Trophoblast cell (in vitro differentiated cells and primary cell): ENCODE measurements around the gene IRS2.

Experiments used
- DNase-seq, 2 donors: peaks; one replicate each; pipeline ENCODE4 v3.0.0-alpha.2; 2016
- H2AFZ ChIP-seq: 2 replicates; pipeline ENCODE4 v1.6.1; 2013; ENCODE audit warnings: low read length, moderate library complexity, mild to moderate bottlenecking; ENCODE audit not compliant: insufficient read depth, poor library complexity
- H2AK5ac ChIP-seq: 2 replicates; pipeline ENCODE4 v1.6.1; 2013; ENCODE audit warnings: mild to moderate bottlenecking, low read length
- H2BK120ac ChIP-seq: 2 replicates; pipeline ENCODE4 v1.6.1; 2013; ENCODE audit warnings: low read length, mild to moderate bottlenecking, moderate library complexity; ENCODE audit not compliant: insufficient read depth, poor library complexity
- H2BK12ac ChIP-seq: 2 replicates; pipeline ENCODE4 v1.6.1; 2013; ENCODE audit warnings: mild to moderate bottlenecking, low read length, moderate library complexity
- H2BK5ac ChIP-seq: 2 replicates; pipeline ENCODE4 v1.6.1; 2013; ENCODE audit warnings: low read length, low read depth, moderate library complexity, mild to moderate bottlenecking; ENCODE audit not compliant: poor library complexity
- H3K14ac ChIP-seq: 2 replicates; pipeline ENCODE4 v1.6.1; 2013; ENCODE audit warnings: mild to moderate bottlenecking, low read length
- H3K18ac ChIP-seq: 2 replicates; pipeline ENCODE4 v1.6.1; 2013; ENCODE audit warnings: mild to moderate bottlenecking, low read length
- H3K23ac ChIP-seq: 2 replicates; pipeline ENCODE4 v1.6.1; 2013; ENCODE audit warnings: low read length
- H3K27ac ChIP-seq: 2 replicates; pipeline ENCODE4 v1.5.1; 2013; ENCODE audit warnings: low read depth, mild to moderate bottlenecking, inconsistent platforms, low read length, moderate library complexity
- H3K27me3 ChIP-seq: 2 replicates; pipeline ENCODE4 v1.6.1; 2013; ENCODE audit warnings: inconsistent platforms, mild to moderate bottlenecking, low read length, moderate library complexity; ENCODE audit not compliant: insufficient read depth
- H3K36me3 ChIP-seq, 2 experiments: 1 replicate in 1 of 2; 2 replicates in 1 of 2; pipeline ENCODE4 v1.6.1; 2013; ENCODE audit warnings: low read length in 2 of 2, mild to moderate bottlenecking in 2 of 2, moderate library complexity in 1 of 2; ENCODE audit not compliant: insufficient read depth in 2 of 2, control insufficient read depth in 1 of 2
- H3K4ac ChIP-seq: 2 replicates; pipeline ENCODE4 v1.6.1; 2013; ENCODE audit warnings: low read depth, mild to moderate bottlenecking, low read length, moderate library complexity
- H3K4me1 ChIP-seq, 2 experiments: 1 replicate in 1 of 2; 2 replicates in 1 of 2; pipeline ENCODE4 v1.6.1; 2013; ENCODE audit warnings: low read length in 2 of 2, mild to moderate bottlenecking in 2 of 2, moderate library complexity in 1 of 2; ENCODE audit not compliant: insufficient read depth in 2 of 2, control insufficient read depth in 1 of 2
- H3K4me2 ChIP-seq: 2 replicates; pipeline ENCODE4 v1.6.1; 2013; ENCODE audit warnings: inconsistent platforms, mild to moderate bottlenecking, low read length, moderate library complexity
- H3K4me3 ChIP-seq: 2 replicates; pipeline ENCODE4 v1.5.1; 2013; ENCODE audit warnings: mild to moderate bottlenecking, low read depth, low read length, inconsistent platforms
- H3K79me1 ChIP-seq: one replicate; pipeline ENCODE4 v1.6.1; 2013; ENCODE audit warnings: low read length
- H3K79me2 ChIP-seq: 2 replicates; pipeline ENCODE4 v1.6.1; 2013; ENCODE audit warnings: low read length, mild to moderate bottlenecking; ENCODE audit not compliant: control insufficient read depth, insufficient read depth, poor library complexity
- H3K9ac ChIP-seq: 2 replicates; pipeline ENCODE4 v1.6.1; 2013; ENCODE audit warnings: mild to moderate bottlenecking, low read length
- H3K9me3 ChIP-seq: 2 replicates; pipeline ENCODE4 v1.6.1; 2013; ENCODE audit warnings: low read depth, mild to moderate bottlenecking, control low read depth, inconsistent platforms, low read length; ENCODE audit not compliant: insufficient read depth
- H4K12ac ChIP-seq: 2 replicates; pipeline ENCODE4 v1.6.1; 2013; ENCODE audit warnings: low read depth, mild to moderate bottlenecking, low read length, moderate library complexity
- H4K8ac ChIP-seq: 2 replicates; pipeline ENCODE4 v1.6.1; 2013; ENCODE audit warnings: low read depth, mild to moderate bottlenecking, low read length, moderate library complexity
- H4K91ac ChIP-seq: one replicate; pipeline ENCODE4 v1.6.1; 2013; ENCODE audit warnings: low read depth, mild to moderate bottlenecking, low read length, moderate library complexity
- WGBS: extraction: QIAGEN DNeasy Blood & Tissue Kit; methylation state at CpG from one replicate; pipeline ENCODE4 v1.1.7; 2013; ENCODE audit warnings: missing lambda C conversion rate; ENCODE audit not compliant: insufficient read length, insufficient coverage; ENCODE audit errors: extremely low coverage; 5-methylcytosine and 5-hydroxymethylcytosine counted together

The IRS2 gene

GRCh38 chr13:109764045-109764444, 22.3 kb downstream of the IRS2 start:
- H2AFZ ChIP-seq, result no peak overlapping the region
- H2BK12ac ChIP-seq, result no peak overlapping the region
- no peak overlapping the region for H3K23ac ChIP-seq
- H2BK5ac ChIP-seq, result no peak overlapping the region
- no peaks in the 10 kb centered on the region for H3K36me3 ChIP-seq
- H3K4me2 ChIP-seq, result no peak overlapping the region
- H3K4ac ChIP-seq, result no peak overlapping the region
- H3K18ac ChIP-seq, result no peak overlapping the region
- H3K9ac ChIP-seq, result no peak overlapping the region
- H3K4me3 ChIP-seq, result no peak overlapping the region
- H2BK120ac ChIP-seq, result no peak overlapping the region
- no peaks in the 10 kb centered on the region for H3K79me2 ChIP-seq
- H3K4me1 ChIP-seq, result no peaks in the 10 kb centered on the region
- no peak overlapping the region for H4K12ac ChIP-seq
- no peak overlapping the region for H3K27ac ChIP-seq
- H3K14ac ChIP-seq, result no peak overlapping the region
- no peaks in the 10 kb centered on the region for H3K79me1 ChIP-seq
- no peak overlapping the region for H4K91ac ChIP-seq
- H2AK5ac ChIP-seq, result no peak overlapping the region
- no peaks in the 10 kb centered on the region for H3K9me3 ChIP-seq
- H4K8ac ChIP-seq, result no peak overlapping the region
- WGBS, result no CpG with 5 or more reads among the region's 7 CpGs
- peak; percentile 45 to 53 for DNase-seq
- H3K27me3 ChIP-seq, result no peaks in the 10 kb centered on the region

- no peak overlapping the region for H2BK5ac ChIP-seq
- no peaks in the 10 kb centered on the region for H3K4me1 ChIP-seq
- no peak overlapping the region for H3K27ac ChIP-seq
- WGBS, result no CpG with 5 or more reads among the region's 6 CpGs
- no peaks in the 10 kb centered on the region for H3K79me2 ChIP-seq
- no peaks in the 10 kb centered on the region for H3K36me3 ChIP-seq
- H4K8ac ChIP-seq, result no peak overlapping the region
- H2BK12ac ChIP-seq, result no peak overlapping the region
- no peak overlapping the region for H3K4ac ChIP-seq
- DNase-seq, result no peak
- no peak overlapping the region for H2AK5ac ChIP-seq
- H4K12ac ChIP-seq, result no peak overlapping the region
- no peak overlapping the region for H3K23ac ChIP-seq
- no peak overlapping the region for H3K4me3 ChIP-seq
- no peak overlapping the region for H3K9ac ChIP-seq
- H3K14ac ChIP-seq, result no peak overlapping the region
- H3K79me1 ChIP-seq, result no peaks in the 10 kb centered on the region
- H4K91ac ChIP-seq, result no peak overlapping the region
- H2AFZ ChIP-seq, result no peak overlapping the region
- H2BK120ac ChIP-seq, result no peak overlapping the region
- H3K27me3 ChIP-seq, result no peaks in the 10 kb centered on the region
- H3K4me2 ChIP-seq, result no peak overlapping the region
- H3K18ac ChIP-seq, result no peak overlapping the region
- H3K9me3 ChIP-seq, result no peaks in the 10 kb centered on the region
Measured at GRCh38 chr13:109762791-109763190, 23.6 kb downstream of the IRS2 start.

- no CpG with 5 or more reads among the region's 1 CpG for WGBS
- no peak for DNase-seq
- H4K8ac ChIP-seq, result no peak overlapping the region
Measured at GRCh38 chr13:109761695-109762094, 24.7 kb downstream of the IRS2 start.

GRCh38 chr13:109760951-109761350, 25.4 kb downstream of the IRS2 start:
- WGBS, result no CpG with 5 or more reads among the region's 8 CpGs
- Histone ChIP-seq H3K79me2 (no peaks in the 10 kb centered on the region), H4K91ac (no peak overlapping the region), H3K18ac (no peak overlapping the region), H3K36me3 (no peaks in the 10 kb centered on the region), H3K4ac (no peak overlapping the region), H3K14ac (no peak overlapping the region), H3K27ac (no peak overlapping the region), H3K9me3 (no peaks in the 10 kb centered on the region), H4K8ac (no peak overlapping the region), H3K4me2 (no peak overlapping the region), H2BK12ac (no peak overlapping the region), H2BK120ac (no peak overlapping the region), H4K12ac (no peak overlapping the region), H3K23ac (no peak overlapping the region), H3K4me1 (no peaks in the 10 kb centered on the region), H3K4me3 (no peak overlapping the region), H3K9ac (no peak overlapping the region), H2AFZ (no peak overlapping the region), H2BK5ac (no peak overlapping the region), H3K27me3 (no peaks in the 10 kb centered on the region), H2AK5ac (no peak overlapping the region), H3K79me1 (no peaks in the 10 kb centered on the region)
- DNase-seq, result no peak

More at GRCh38 chr13:109761695-109762094, 24.7 kb downstream of the IRS2 start:
- Histone ChIP-seq H3K79me2 (no peaks in the 10 kb centered on the region), H2BK12ac (no peak overlapping the region), H3K9ac (no peak overlapping the region), H3K9me3 (no peaks in the 10 kb centered on the region), H3K36me3 (no peaks in the 10 kb centered on the region), H3K4me1 (no peaks in the 10 kb centered on the region), H3K27me3 (no peaks in the 10 kb centered on the region), H3K14ac (no peak overlapping the region), H4K91ac (no peak overlapping the region), H3K23ac (no peak overlapping the region), H2AFZ (no peak overlapping the region), H3K4ac (no peak overlapping the region), H2BK120ac (no peak overlapping the region), H3K79me1 (no peaks in the 10 kb centered on the region), H3K4me2 (no peak overlapping the region), H3K4me3 (no peak overlapping the region), H3K18ac (no peak overlapping the region), H4K12ac (no peak overlapping the region), H3K27ac (no peak overlapping the region), H2AK5ac (no peak overlapping the region), H2BK5ac (no peak overlapping the region)
